ENCODE measurements around the gene DNAJB12.

DNAJB12 gene

DNA sequence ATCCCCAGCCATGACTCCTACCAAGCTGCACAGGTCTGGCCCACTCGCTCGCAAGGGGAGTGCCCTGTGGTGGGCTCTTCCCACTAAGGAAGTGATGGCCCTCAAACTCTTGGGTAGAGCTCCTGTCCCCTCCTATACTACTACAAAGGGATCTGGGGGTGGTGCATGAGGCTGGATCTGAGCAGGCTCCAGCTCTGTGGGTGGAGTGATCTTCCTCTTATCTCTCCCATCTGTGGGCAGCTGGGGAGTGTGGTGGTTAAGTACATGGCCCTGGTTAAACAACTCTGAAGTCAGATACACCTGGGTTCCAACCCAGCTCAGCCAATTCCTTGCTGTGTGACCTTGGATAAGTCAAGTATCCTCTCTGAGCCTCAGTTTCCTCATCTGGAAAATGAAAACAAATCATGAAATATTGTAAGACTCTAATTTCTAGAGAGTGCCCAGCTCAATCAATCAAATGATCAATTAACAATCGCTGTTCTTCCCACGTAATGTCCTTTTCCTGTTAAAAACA is 63.6 kb downstream of the DNAJB12 start:
- DNase-seq (ENCODE audit: low read depth): no peak

DNA sequence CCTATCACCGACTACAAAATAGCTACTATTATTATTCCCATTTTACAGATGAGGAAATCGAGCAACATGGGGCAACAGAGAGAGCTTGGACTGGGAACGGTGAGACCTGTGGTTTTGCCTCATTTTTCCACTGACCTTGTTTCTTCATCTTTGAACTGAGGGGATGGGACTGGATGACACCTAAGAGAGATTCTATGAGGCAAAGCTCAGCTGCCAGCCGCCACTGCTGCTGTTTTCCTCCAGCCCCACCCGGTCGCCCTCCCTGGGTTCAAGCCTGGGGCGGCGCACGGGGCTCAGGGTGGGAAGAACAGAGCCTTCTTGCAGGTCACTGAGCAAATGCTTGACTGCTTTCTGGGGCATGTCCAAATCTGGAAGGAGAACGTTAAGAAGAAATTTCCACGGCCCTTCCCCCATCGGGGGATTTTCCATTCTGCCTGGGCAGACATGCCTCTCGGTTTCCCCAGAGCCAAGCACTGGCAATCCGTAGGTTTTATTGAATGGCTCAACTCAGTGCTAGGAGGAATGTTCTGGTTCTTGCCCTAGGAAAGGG is 68.7 kb downstream of the DNAJB12 start:
- no peak for DNase-seq (ENCODE audit: low read depth)

DNA sequence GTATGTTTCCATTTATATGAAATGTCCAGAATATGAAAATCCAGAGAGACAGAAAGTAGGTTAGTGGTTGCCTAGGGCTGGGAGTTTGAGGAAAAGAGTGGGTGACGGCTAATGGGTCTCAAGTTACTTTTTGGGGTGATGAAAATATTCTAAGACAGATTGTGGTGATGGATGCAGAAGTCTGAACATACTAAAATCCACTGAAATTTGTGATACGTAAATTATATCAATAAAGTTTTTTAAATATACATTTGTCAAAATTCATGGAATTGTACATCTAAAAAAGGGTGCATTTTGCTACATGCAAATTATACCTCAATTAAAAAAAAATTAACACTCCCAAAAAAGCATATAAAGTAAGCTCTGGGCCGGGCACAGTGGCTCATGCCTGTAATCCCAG is 71.6 kb downstream of the DNAJB12 start:
- DNase-seq (ENCODE audit: low read depth): no peak

Measured in activated T-helper 9 cell treated with anti-CD3 and anti-CD28 coated beads, Interleukin-2, amount 50 U/mL, for 16 hours (primary cell).